Hindlimb muscle (tissue), 1 donor: ENCODE measurements around the gene SLC25A10. TPM values are rescaled to one million over a fixed set of nuclear protein-coding genes. Genes with fewer than 3 reads are reported as not detected.

ENCODE experiments used
- polyA plus RNA-seq: library from polyadenylated mRNA; unstranded; fragments of 120-200 nt; gene quantifications from one replicate; pipeline ENCODE4 v1.2.1, GENCODE V29; 2013; ENCODE audit not compliant: insufficient read length

Gene SLC25A10
- polyA plus RNA-seq, 1 donor: 5.3 TPM

Other genes with a start within 250 kb of the SLC25A10 start
- gene ACTG1, start 199.5 kb upstream of the SLC25A10 start, polyA plus RNA-seq: 1,339 TPM
- 2.8 TPM for gene FSCN2, start 183.9 kb upstream of the SLC25A10 start, polyA plus RNA-seq
- 22.3 TPM for gene FAAP100, start 159.9 kb upstream of the SLC25A10 start, polyA plus RNA-seq
- gene NPLOC4, start 75.2 kb upstream of the SLC25A10 start, polyA plus RNA-seq: 55.0 TPM
- 0.96 TPM for gene TSPAN10, start 75.1 kb upstream of the SLC25A10 start, polyA plus RNA-seq
- gene PDE6G, start 55.7 kb upstream of the SLC25A10 start, polyA plus RNA-seq: 4.0 TPM
- 12.0 TPM for gene OXLD1, start 45.7 kb upstream of the SLC25A10 start, polyA plus RNA-seq
- 16.8 TPM for gene CCDC137, start 45.5 kb upstream of the SLC25A10 start, polyA plus RNA-seq
- gene ARL16, start 28.5 kb upstream of the SLC25A10 start, polyA plus RNA-seq: 24.4 TPM
- 59.1 TPM for gene HGS, start 28.3 kb upstream of the SLC25A10 start, polyA plus RNA-seq
- gene MRPL12, start 8.9 kb upstream of the SLC25A10 start, polyA plus RNA-seq: 55.2 TPM
- gene GCGR, start 91.9 kb downstream of the SLC25A10 start, polyA plus RNA-seq: not detected
- gene MCRIP1, start 121.0 kb downstream of the SLC25A10 start, polyA plus RNA-seq: 135 TPM
- gene PPP1R27, start 122.8 kb downstream of the SLC25A10 start, polyA plus RNA-seq: 52.6 TPM
- gene P4HB, start 148.3 kb downstream of the SLC25A10 start, polyA plus RNA-seq: 366 TPM
- gene ARHGDIA, start 159.1 kb downstream of the SLC25A10 start, polyA plus RNA-seq: 166 TPM
- 57.6 TPM for gene ALYREF, start 179.3 kb downstream of the SLC25A10 start, polyA plus RNA-seq
- gene ANAPC11, start 179.4 kb downstream of the SLC25A10 start, polyA plus RNA-seq: 116 TPM
- gene NPB, start 190.0 kb downstream of the SLC25A10 start, polyA plus RNA-seq: 0.96 TPM
- 11.5 TPM for gene PCYT2, start 199.1 kb downstream of the SLC25A10 start, polyA plus RNA-seq
- 9.3 TPM for gene SIRT7, start 205.9 kb downstream of the SLC25A10 start, polyA plus RNA-seq
- 16.3 TPM for gene MAFG, start 215.5 kb downstream of the SLC25A10 start, polyA plus RNA-seq
- 56.7 TPM for gene PYCR1, start 225.0 kb downstream of the SLC25A10 start, polyA plus RNA-seq
- 25.0 TPM for gene MYADML2, start 234.9 kb downstream of the SLC25A10 start, polyA plus RNA-seq
- 4.4 TPM for gene NOTUM, start 248.9 kb downstream of the SLC25A10 start, polyA plus RNA-seq